Uterus (tissue), 2 donors: ENCODE data around the gene FCHSD2.

Experiments
- CTCF ChIP-seq, 4 experiments: fragments of 200-600 bp in 2 of 4; fragments of 450-650 bp in 2 of 4; sonication (generic) in 2 of 4; IDR thresholded peaks; one replicate each; pipeline ENCODE4 v1.5.1; 2016 to 2019; ENCODE audit warnings: antibody characterized with exemption in 4 of 4, mild to moderate bottlenecking in 2 of 4, moderate library complexity in 1 of 4
- POLR2A ChIP-seq, 2 donors: fragments of 450-650 bp; IDR thresholded peaks; one replicate each; pipeline ENCODE4 v1.6.1; 2016; ENCODE audit warnings: antibody characterized with exemption in 2 of 2, mild to moderate bottlenecking in 1 of 2, moderate library complexity in 1 of 2

GRCh38 chr11:72885749-72886609 lies 256.1 kb downstream of the FCHSD2 start:
- no peak for TF ChIP-seq POLR2A (IDR thresholded peaks at IDR 0.05)
- no peak for TF ChIP-seq CTCF (IDR thresholded peaks at IDR 0.05)
